Measurements from ENCODE around the gene PRDM15.

PRDM15 gene

GRCh38 chr21:41906770-41907169 is 27.6 kb upstream of the PRDM15 start:
- DNase-seq: no peak

DNA sequence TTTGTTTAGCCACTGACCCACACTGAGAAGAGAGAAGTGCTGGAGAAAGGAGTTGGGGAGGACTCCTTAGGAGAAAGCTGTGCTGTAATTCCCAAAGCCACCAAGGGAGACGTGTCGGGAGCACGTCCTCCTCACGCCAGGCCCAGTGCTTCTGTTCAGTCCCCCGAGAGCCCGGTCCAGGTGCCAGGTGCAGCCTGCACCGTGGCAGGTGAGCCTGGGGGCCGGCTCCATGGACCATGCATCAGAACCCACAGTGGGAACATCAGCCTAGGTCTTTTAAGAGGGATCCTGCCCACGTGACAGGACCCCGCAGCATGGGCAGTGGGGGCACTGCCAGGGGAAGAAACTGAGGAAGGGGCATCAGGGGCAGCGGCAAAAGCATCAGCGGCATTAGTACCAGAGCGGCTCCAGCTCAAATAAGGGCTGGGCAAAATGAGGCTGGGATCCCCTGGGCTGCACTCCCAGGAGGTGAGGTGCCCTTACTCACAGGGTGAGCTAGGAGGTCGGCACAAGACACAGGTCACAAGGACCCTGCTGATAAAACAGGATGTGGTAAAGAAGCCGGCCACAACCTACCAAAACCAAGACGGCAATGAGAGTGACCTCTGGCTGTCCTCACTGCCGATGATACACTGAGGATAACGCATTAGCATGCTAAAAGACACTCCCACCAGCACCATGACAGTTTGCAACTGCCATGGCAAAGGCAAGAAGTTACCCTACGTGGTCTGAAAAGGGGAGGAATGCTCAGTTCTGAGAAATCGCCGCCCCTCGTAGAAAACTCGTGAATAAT is 24.6 kb upstream of the PRDM15 start:
- DNase-seq: no peak

DNA sequence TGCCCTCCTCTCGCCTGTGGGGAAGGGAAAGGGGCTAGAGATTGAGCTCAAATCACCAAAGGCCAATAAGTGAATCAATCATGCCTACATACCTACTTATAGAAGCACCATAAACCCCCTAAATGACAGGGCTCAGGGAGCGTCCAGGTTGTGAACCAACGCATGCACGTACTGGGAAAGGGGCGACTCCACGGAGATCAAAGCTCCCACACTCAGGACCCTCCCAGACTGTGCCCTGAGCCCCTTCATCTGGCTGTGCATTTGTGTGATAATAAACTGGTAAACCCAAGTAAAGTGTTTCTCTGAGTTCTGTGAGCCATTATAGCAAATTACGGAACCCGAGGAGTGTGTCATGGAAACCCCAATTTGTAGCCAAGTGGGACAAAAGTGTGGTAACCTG is 23.8 kb upstream of the PRDM15 start:
- DNase-seq: no peak

- no peak for DNase-seq
Measured at GRCh38 chr21:41901782-41902181, 22.6 kb upstream of the PRDM15 start.

DNA sequence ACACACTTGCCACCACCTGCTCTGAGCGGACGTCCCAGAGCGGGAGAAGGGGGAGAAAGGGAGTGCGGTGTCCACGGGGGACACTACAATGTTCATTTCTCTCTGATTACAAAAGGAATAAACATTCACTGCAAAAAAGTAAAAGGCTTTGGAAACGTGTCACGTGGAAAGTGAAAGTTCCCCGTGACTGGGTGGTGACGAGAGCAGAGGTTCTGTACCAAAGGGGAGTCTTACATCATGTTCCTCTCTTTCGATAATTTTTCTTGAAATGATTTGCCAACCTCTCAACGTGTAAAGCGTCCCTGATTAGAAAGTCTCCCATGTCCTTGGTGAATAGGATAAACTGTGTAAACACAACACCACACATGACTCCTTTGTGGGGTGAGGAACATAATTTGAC is 22.0 kb upstream of the PRDM15 start:
- no peak for DNase-seq

DNA sequence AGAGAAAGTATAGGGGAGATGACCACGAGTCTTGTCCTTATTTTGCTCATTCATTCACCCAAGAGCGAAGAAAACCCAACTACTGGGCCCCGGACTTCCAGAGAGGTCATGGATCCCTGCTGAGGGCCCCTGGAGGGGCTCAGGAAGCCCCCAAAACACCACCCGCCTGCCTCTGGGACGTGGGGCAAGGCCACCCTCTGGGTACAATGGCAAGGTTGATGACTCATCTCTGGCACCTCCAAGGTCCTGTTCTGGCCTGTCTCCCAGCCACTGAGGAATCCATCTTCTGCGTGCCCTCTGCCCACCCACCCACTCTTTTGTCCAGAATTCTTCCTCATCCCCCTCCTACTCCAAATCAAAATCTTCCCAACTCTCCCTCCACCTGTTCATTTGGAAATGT is 21.3 kb upstream of the PRDM15 start:
- no peak for DNase-seq

DNA sequence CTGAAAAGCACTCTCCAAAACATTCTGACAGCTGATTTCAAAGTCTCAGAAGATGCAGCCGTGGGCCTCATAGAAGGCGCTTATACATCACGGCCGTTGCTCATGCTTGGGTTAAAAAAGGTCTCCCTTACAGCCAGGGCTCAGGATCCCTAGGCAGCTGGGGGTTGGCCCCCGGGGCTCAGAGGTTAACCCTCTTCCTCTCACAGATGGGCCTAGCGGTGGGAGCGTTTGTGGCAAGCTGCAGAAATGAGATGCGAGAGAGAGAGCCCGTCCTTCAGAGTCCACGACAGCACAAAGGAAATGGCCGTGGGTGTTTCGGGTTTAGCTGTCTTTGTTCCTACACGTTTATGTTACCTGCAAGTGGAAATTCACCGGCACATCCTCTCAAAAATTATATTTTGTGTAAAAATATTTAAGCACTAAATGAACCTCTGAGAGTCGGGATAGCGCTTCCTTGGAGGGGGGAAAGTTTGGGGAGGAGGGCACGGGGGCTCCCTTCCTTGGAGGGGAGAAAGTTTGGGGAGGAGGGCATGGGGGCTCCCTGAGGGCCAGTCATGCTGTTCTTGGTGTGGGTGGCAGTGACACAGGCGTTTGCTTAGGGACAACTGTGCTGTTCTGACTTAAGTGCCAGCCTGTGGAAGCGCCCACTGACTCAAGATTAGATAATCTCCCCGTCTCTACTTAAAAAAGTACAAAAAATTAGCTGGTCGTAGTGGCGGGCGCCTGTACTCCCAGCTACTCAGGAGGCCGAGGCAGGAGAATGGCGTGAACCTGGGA is 20.5 kb upstream of the PRDM15 start:
- DNase-seq: no peak

GRCh38 chr21:41898998-41899397 is 19.9 kb upstream of the PRDM15 start:
- DNase-seq: no peak

- DNase-seq: no peak
Measured at GRCh38 chr21:41897700-41898099, 18.6 kb upstream of the PRDM15 start.

DNA sequence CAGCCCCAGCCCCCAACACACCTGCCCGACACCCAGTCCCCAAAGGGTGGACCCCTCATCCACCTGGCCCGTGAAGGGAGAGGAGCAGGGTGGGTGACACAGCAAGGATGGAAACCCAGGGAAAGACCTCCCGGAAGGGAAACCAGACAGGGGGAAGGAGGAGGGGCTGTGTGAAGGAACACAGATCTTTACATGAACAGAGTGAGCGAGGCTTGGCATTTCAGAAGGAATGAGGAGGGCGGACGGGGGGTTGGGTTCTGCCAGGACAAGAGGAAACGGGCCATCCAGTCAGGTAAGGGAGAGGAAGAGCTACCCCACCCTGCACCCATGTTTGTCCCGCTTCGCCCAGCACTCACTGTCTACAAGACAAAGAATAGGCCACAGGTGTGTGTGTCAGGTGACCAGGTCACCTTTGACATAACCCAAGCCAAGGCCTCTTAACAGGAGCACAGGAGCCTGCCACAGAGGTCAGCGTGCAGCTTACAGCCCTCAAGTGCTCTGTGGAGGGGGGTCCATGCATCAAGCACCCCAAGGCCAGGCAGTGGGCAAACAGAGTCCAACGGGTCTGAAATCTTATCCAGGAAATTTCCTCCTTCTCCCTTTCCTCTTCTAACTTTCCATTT is 18.0 kb upstream of the PRDM15 start:
- DNase-seq: no peak

GRCh38 chr21:41895643-41896493 is 16.7 kb upstream of the PRDM15 start:
- peak; percentile 29 for DNase-seq

- DNase-seq: no peak
Measured at GRCh38 chr21:41894922-41895557, 15.9 kb upstream of the PRDM15 start.

DNA sequence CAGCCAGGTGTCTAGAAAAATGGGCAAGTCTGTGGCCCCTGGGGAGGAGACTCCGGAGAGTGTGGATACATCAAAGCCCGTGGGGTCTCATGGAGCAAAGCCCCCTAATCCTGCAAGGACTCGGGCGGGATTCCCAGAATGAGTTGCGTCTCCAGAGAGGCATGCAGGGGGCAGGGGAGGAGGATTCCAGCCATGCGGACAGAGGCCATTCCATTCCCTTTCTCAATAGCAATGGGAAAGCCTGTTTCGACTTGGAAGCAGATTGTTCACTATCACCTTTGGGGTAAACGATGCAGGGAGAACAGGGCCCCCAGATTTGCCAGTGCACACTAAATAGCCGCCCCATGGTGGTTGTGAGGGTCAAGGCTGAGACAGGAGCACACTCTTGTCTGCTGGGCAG is 15.4 kb upstream of the PRDM15 start:
- DNase-seq: no peak

DNA sequence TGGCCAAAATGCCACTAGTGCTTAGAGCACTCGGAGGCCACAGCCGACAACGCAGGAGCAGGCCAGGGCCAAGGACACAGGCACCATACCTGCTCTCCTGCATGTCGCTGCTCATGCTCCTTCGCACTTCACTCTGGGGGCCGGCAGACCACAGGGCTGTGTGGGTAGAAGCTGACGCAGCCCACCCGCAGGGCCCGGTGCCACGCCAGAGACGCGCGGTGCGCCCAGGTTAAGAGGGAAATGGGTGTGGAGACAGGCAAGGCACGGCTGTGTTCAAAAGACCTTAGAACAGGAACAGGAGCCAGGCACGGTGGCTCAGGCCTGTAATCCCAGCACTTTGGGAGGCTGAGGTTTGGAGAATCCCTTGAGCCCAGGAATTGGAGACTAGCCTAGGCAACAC is 13.6 kb upstream of the PRDM15 start:
- DNase-seq: no peak

DNA sequence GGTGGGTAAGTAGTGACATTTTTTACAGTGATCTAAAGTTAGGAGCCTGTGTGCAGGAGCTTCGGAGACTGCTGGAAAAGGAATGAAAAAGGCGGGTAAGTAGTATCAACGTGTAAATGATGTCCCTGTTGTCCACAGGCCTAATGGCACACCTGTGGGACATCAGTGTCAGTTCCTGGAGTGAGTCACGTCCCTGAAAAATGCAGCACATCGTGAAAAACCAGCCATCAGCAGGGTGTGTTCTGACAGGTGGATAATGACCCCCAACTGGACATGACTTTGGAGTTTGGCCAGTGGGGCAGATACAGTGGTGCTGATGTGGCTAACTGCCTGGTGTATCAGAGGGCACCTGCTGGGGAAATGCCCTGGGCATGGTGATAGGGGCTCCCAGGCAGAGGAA is 12.0 kb upstream of the PRDM15 start:
- no peak for DNase-seq

DNA sequence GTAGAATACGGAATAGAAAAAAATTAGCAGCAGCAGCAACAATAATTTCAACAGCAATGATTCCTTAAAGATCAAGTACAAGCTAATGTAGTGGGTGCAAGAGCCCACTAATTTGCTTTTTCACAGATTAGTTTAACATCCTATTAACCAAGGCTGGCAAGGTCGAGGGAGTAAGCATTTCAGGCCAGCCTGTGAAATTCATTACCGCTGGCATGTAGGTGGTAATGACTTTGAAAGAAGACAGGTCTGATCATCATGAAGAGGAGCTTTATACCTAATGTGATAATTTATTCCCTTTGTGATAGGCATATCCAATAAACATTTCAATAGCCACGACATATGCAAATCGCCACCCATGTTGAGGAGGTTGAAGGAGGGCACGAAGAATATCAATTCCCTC is 11.2 kb upstream of the PRDM15 start:
- DNase-seq: no peak

- no peak for DNase-seq
Measured at GRCh38 chr21:41888749-41889376, 9.7 kb upstream of the PRDM15 start.

- no peak for DNase-seq
Measured at GRCh38 chr21:41887667-41888066, 8.5 kb upstream of the PRDM15 start.

- no peak for DNase-seq
Measured at GRCh38 chr21:41886328-41886727, 7.2 kb upstream of the PRDM15 start.

- no peak for DNase-seq
Measured at GRCh38 chr21:41885341-41886024, 6.3 kb upstream of the PRDM15 start.

DNA sequence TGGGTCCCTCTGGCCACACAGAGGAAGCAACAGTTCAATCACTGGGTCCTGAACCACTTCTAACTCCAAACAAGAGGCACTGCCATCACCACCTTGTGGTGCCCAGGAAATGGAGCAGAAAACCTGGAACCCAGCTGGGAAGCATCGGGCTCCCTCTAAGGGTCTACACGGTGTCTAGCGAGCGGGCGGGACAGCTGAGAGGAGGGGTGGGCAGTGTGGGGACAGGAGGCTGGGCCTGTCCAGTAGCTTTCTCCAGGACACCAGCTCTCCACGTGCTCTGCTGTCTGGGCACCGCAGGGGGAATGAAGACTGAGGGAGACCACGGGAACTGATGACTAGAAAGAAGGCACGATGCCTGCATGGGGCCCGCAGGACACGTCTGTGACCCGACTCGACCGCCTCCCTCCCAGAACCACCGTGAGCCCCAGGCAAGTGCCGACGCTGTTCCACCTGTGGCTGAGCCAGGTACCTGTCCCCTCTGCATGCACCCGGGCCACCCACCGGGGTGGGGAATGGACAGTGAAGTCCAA is 5.4 kb upstream of the PRDM15 start:
- no peak for DNase-seq
